Measurements from ENCODE around the gene EDIL3. TPM values are rescaled to one million over a fixed set of nuclear protein-coding genes. Genes with fewer than 3 reads are reported as not detected.

Gene EDIL3
- total and polyA plus RNA-seq, 2 donors (not counting 1 experiment from before 2014, with no cell fraction given), result 12.1 to 149 TPM

GRCh38 chr5:83991566-83992224 is 393.0 kb downstream of the EDIL3 start:
- Histone ChIP-seq H3K4me1 (ENCODE audit: control insufficient read depth, extremely low read depth, insufficient read depth, low read length) (no peaks in the 10 kb centered on the region), H3K9me3 (ENCODE audit: control insufficient read depth, insufficient read depth, low read depth, low read length) (no peaks in the 10 kb centered on the region), H3K27me3 (ENCODE audit: control insufficient read depth, insufficient read depth, low read length) (no peaks in the 10 kb centered on the region), H3K9ac (ENCODE audit: insufficient read depth, low read length) (no peak overlapping the region), H4K20me1 (ENCODE audit: control insufficient read depth, extremely low read depth, insufficient read depth, low read length) (no peaks in the 10 kb centered on the region), H3K4me2 (ENCODE audit: extremely low read depth, insufficient read depth, low read length) (no peak overlapping the region), H2AFZ (ENCODE audit: low read length) (no peak overlapping the region), H3K36me3 (ENCODE audit: control insufficient read depth, insufficient read depth, low read length) (no peaks in the 10 kb centered on the region), H3K4me3 (replicated peaks in 1 of 4; ENCODE audit: control extremely low read depth in 1 of 4, insufficient read depth in 1 of 4, low read depth in 3 of 4, low read length in 4 of 4) (no peak overlapping the region), H3K27ac (ENCODE audit: insufficient read depth, low read length) (no peak overlapping the region), H3K79me2 (ENCODE audit: control insufficient read depth, insufficient read depth, low read length) (no peaks in the 10 kb centered on the region)
- DNase-seq (ENCODE audit: low read depth in 2 of 2), result peak in 1 of 2 donors; percentile 91
- TF ChIP-seq EZH2 (IDR thresholded peaks at IDR 0.05; ENCODE audit: low read length, missing control alignments), result no peak
- TF ChIP-seq, protein P1, sequence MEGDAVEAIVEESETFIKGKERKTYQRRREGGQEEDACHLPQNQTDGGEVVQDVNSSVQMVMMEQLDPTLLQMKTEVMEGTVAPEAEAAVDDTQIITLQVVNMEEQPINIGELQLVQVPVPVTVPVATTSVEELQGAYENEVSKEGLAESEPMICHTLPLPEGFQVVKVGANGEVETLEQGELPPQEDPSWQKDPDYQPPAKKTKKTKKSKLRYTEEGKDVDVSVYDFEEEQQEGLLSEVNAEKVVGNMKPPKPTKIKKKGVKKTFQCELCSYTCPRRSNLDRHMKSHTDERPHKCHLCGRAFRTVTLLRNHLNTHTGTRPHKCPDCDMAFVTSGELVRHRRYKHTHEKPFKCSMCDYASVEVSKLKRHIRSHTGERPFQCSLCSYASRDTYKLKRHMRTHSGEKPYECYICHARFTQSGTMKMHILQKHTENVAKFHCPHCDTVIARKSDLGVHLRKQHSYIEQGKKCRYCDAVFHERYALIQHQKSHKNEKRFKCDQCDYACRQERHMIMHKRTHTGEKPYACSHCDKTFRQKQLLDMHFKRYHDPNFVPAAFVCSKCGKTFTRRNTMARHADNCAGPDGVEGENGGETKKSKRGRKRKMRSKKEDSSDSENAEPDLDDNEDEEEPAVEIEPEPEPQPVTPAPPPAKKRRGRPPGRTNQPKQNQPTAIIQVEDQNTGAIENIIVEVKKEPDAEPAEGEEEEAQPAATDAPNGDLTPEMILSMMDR (conservative IDR thresholded peaks at IDR 0.05 in 1 of 2, IDR thresholded peaks at IDR 0.05 in 1 of 2; ENCODE audit: low read depth in 1 of 2, low read length in 2 of 2), result no peak

DNA sequence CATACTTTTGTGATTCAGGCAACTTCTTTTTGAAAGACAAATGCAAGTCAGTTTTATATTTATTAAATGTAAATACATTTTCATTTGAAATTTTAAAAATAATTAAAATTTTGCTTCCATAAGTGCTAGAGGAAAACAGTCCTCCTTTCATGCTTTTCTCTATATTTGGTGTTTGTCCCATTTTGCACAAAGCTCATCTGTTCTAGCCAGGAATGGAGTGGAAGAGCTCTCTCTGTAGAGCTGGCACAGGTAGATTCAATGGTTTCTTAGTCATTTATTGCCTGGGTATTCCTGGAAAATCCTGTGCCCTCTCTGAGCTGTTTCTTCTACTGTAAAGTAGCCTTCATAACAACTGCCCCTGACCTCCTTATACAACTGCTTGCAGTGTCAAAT is 396.4 kb downstream of the EDIL3 start:
- TF ChIP-seq, protein P1 (conservative IDR thresholded peaks at IDR 0.05 in 1 of 2, IDR thresholded peaks at IDR 0.05 in 1 of 2; ENCODE audit: low read depth in 1 of 2, low read length in 2 of 2), result no peak
- TF ChIP-seq EZH2 (IDR thresholded peaks at IDR 0.05; ENCODE audit: low read length, missing control alignments), result no peak
- Histone ChIP-seq H3K27ac (ENCODE audit: insufficient read depth, low read length) (no peak overlapping the region), H3K27me3 (ENCODE audit: control insufficient read depth, insufficient read depth, low read length) (no peaks in the 10 kb centered on the region), H3K9me3 (ENCODE audit: control insufficient read depth, insufficient read depth, low read depth, low read length) (no peaks in the 10 kb centered on the region), H3K79me2 (ENCODE audit: control insufficient read depth, insufficient read depth, low read length) (no peaks in the 10 kb centered on the region), H3K36me3 (ENCODE audit: control insufficient read depth, insufficient read depth, low read length) (no peaks in the 10 kb centered on the region), H4K20me1 (ENCODE audit: control insufficient read depth, extremely low read depth, insufficient read depth, low read length) (peaks cover 1% of the 10 kb centered on the region), H3K4me2 (ENCODE audit: extremely low read depth, insufficient read depth, low read length) (no peak overlapping the region), H3K9ac (ENCODE audit: insufficient read depth, low read length) (no peak overlapping the region), H3K4me1 (ENCODE audit: control insufficient read depth, extremely low read depth, insufficient read depth, low read length) (no peaks in the 10 kb centered on the region), H3K4me3 (replicated peaks in 1 of 4; ENCODE audit: control extremely low read depth in 1 of 4, insufficient read depth in 1 of 4, low read depth in 3 of 4, low read length in 4 of 4) (no peak overlapping the region), H2AFZ (ENCODE audit: low read length) (no peak overlapping the region)
- DNase-seq (ENCODE audit: low read depth in 2 of 2), result no peak

GRCh38 chr5:83987513-83988292 is 397.0 kb downstream of the EDIL3 start:
- H3K9ac ChIP-seq (ENCODE audit: insufficient read depth, low read length), result no peak overlapping the region
- no peaks in the 10 kb centered on the region for H3K36me3 ChIP-seq (ENCODE audit: control insufficient read depth, insufficient read depth, low read length)
- peak; percentile 3 to 20 for DNase-seq (ENCODE audit: low read depth in 2 of 2)
- TF ChIP-seq, protein P1 (conservative IDR thresholded peaks at IDR 0.05 in 1 of 2, IDR thresholded peaks at IDR 0.05 in 1 of 2; ENCODE audit: low read depth in 1 of 2, low read length in 2 of 2), result no peak
- TF ChIP-seq EZH2 (IDR thresholded peaks at IDR 0.05; ENCODE audit: low read length, missing control alignments), result no peak
- no peak overlapping the region for H3K4me2 ChIP-seq (ENCODE audit: extremely low read depth, insufficient read depth, low read length)
- H3K4me3 ChIP-seq (replicated peaks in 1 of 4; ENCODE audit: control extremely low read depth in 1 of 4, insufficient read depth in 1 of 4, low read depth in 3 of 4, low read length in 4 of 4), result no peak overlapping the region
- H3K79me2 ChIP-seq (ENCODE audit: control insufficient read depth, insufficient read depth, low read length), result no peaks in the 10 kb centered on the region
- no peaks in the 10 kb centered on the region for H3K9me3 ChIP-seq (ENCODE audit: control insufficient read depth, insufficient read depth, low read depth, low read length)
- no peak overlapping the region for H3K27ac ChIP-seq (ENCODE audit: insufficient read depth, low read length)
- H2AFZ ChIP-seq (ENCODE audit: low read length), result no peak overlapping the region
- no peaks in the 10 kb centered on the region for H3K27me3 ChIP-seq (ENCODE audit: control insufficient read depth, insufficient read depth, low read length)
- H4K20me1 ChIP-seq (ENCODE audit: control insufficient read depth, extremely low read depth, insufficient read depth, low read length), result peaks cover 1% of the 10 kb centered on the region
- H3K4me1 ChIP-seq (ENCODE audit: control insufficient read depth, extremely low read depth, insufficient read depth, low read length), result no peaks in the 10 kb centered on the region

Measured in fibroblast of lung (primary cell).